ENCODE data around the gene SLC3A2. TPM values are rescaled to one million over a fixed set of nuclear protein-coding genes. Genes with fewer than 3 reads are reported as not detected.
"Not testable (repeated sequence)": the region's sequence is repeated elsewhere in the genome, so short reads cannot be mapped to it uniquely, and the experiment has no call there.

The SLC3A2 gene
- total RNA-seq, 1 donor from 2014 or later = 143 TPM

DNA sequence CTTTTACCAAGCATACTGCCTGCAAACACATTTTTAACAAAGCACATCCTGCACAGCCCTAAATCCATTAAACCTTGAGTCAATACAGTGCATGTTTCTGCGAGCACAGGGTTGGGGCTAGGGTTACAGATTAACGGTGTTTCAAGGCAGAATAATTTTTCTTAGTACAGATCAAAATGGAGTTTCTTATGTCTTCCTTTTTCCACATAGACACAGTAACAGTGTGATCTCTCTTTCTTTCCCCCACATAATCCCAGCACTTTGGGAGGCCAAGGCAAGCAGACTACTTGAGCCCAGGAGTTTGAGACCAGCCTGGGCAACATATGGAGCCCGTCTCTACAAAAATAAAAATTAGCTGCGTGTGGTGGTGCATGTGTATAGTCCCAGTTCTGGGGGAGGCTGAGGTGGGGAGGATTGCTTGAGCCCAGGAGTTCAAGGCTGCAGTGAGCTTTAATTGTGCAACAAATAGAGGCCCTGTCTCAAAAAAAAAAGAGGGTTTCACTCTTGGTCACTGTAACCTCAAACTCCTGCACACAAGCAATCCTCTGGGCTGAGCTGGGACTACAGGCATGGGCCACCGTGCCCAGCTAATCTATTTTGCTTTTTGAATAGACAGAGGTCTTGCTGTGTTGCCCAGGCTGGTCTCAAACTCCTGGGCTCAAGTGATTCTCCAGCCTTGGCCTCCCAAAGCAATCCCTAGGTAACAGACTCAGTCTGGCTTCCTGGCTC is 19.7 kb upstream of the SLC3A2 start:
- TF ChIP-seq, protein P1, sequence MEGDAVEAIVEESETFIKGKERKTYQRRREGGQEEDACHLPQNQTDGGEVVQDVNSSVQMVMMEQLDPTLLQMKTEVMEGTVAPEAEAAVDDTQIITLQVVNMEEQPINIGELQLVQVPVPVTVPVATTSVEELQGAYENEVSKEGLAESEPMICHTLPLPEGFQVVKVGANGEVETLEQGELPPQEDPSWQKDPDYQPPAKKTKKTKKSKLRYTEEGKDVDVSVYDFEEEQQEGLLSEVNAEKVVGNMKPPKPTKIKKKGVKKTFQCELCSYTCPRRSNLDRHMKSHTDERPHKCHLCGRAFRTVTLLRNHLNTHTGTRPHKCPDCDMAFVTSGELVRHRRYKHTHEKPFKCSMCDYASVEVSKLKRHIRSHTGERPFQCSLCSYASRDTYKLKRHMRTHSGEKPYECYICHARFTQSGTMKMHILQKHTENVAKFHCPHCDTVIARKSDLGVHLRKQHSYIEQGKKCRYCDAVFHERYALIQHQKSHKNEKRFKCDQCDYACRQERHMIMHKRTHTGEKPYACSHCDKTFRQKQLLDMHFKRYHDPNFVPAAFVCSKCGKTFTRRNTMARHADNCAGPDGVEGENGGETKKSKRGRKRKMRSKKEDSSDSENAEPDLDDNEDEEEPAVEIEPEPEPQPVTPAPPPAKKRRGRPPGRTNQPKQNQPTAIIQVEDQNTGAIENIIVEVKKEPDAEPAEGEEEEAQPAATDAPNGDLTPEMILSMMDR (IDR thresholded peaks at IDR 0.05) = no peak
- H3K4me3 ChIP-seq = no peak overlapping the region
- H3K36me3 ChIP-seq = no peaks in the 10 kb centered on the region
- no peak overlapping the region for H3K27ac ChIP-seq
- no peaks in the 10 kb centered on the region for H3K4me1 ChIP-seq
- H3K9me3 ChIP-seq = no peaks in the 10 kb centered on the region
- DNase-seq (ENCODE audit: low spot score in 2 of 2) = no peak
- intact Hi-C loops (cut with DNase I) = loop anchor here (5.0 kb wide), 1 partner anchor 89 kb away; the partner anchor contains the start of gene TAF6L
- H3K27me3 ChIP-seq = no peaks in the 10 kb centered on the region

DNA sequence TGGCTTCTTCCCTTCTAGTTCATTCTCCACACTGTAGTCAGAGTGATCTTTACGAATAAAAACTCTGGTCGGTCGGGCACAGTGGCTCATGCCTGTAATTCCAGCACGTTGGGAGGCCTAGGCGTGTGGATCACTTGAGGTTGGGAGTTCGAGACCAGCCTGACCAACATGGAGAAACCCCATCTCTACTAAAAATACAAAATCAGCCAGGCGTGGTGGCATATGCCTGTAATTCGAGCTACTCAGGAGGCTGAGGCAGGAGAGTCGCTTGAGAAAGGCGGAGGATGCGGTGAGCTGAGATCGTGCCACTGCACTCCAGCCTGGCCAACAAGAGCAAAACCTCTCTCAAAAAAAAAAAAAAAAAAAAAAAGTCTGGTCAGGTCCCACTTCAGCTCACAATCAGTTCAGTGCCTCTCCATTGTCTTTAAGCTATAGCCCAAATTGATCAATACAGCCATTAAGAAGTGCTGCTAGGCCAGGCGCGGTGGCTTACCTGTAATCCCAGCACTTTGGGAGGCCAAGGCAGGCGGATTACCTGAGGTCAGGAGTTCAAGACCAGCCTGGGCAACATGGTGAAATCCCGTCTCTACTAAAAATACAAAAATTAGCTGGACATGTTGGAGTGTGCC is 19.0 kb upstream of the SLC3A2 start:
- not testable (repeated sequence) for H3K27me3 ChIP-seq; H3K36me3 ChIP-seq; H3K4me3 ChIP-seq; H3K4me1 ChIP-seq; DNase-seq (ENCODE audit: low spot score in 2 of 2); H3K27ac ChIP-seq; H3K9me3 ChIP-seq
- intact Hi-C loops (cut with DNase I) = loop anchor here (1.0 to 5.0 kb wide), 3 partner anchors 19 to 89 kb away; partner anchors contain the start of genes SLC3A2 and TAF6L

DNA sequence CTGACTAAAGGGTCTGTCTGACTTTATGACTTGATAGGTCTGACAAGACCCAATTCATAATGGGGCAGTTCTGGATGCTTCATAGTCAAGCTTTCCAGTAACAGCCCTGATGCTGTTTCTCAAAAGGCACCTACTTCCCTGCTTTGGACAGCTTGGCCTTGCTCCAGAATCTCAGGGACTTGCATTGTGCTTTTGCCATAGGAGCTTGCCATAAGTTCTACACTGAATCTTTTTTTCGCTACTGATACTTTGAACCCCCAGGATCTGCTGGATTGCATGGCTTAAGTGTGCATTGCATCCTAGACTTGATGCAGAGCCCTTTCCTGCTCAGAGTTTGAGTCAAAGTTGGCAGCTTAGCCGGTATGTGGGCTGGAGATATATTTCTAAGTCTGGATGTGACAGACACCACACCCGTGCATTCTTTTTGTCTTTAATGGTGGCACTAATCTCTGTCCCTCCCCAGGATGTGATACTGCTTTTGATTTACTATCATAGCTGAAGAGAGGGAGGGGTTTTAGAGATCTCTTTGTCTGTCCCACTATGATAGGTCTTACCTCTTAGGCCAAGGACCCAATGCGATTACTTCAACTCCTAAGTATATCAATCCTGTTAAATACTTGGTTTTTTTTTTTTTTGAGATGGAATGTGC is 16.9 kb upstream of the SLC3A2 start:
- Histone ChIP-seq H3K27me3 (no peaks in the 10 kb centered on the region), H3K4me1 (no peaks in the 10 kb centered on the region), H3K9me3 (no peaks in the 10 kb centered on the region), H3K27ac (no peak overlapping the region), H3K4me3 (no peak overlapping the region), H3K36me3 (no peaks in the 10 kb centered on the region)
- TF ChIP-seq, protein P1 (IDR thresholded peaks at IDR 0.05) = no peak
- intact Hi-C loops (cut with DNase I) = loop anchor here (5.0 kb wide), 1 partner anchor 92 kb away; the partner anchor contains the start of gene TAF6L
- no peak for DNase-seq (ENCODE audit: low spot score in 2 of 2)

DNA sequence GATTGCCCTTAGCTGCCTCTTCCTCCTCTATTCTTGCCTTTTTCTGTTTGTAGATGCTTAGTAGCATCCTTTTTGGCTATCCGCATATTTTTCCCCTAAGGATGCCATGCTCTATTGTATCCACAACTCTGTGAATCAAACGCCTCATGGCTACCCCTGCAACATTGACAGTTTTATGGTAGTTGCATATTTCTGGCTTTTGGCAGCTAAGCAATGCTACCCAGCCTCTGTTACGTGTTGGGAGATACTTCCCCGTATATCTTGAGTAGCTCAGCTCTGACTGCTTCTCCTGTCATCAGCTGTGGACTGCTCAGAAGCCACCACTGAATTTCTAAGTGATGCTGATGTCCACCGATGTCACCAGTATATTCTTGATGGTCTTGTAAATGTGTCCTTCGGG is 15.1 kb upstream of the SLC3A2 start:
- H3K4me1 ChIP-seq = no peaks in the 10 kb centered on the region
- TF ChIP-seq, protein P1 (IDR thresholded peaks at IDR 0.05) = no peak
- H3K36me3 ChIP-seq = no peaks in the 10 kb centered on the region
- no peak overlapping the region for H3K27ac ChIP-seq
- no peaks in the 10 kb centered on the region for H3K27me3 ChIP-seq
- intact Hi-C loops (cut with DNase I) = no loop called here
- H3K4me3 ChIP-seq = no peak overlapping the region
- DNase-seq (ENCODE audit: low spot score in 2 of 2) = no peak
- no peaks in the 10 kb centered on the region for H3K9me3 ChIP-seq

DNA sequence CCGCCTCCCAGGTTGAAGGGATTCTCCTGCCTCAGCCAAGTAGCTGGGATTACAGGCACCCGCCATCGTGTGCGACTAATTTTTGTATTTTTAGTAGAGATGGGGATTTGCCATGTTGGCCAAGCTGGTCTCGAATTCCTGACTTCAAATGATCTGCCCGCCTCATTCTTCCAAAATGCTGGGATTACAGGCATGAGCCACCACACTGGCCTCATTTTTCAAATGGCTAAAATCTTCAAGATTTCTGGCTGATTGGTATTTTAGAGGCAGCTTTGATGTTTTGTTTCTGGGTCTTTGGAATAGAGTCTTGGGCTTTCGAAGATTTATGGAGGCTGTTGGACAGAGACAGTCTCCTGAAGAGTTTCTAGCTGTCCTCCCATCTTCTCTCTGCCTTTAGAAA is 5.8 kb upstream of the SLC3A2 start:
- no peak overlapping the region for H3K4me3 ChIP-seq
- no peaks in the 10 kb centered on the region for H3K36me3 ChIP-seq
- intact Hi-C loops (cut with DNase I) = no loop called here
- no peak overlapping the region for H3K27ac ChIP-seq
- TF ChIP-seq, protein P1 (IDR thresholded peaks at IDR 0.05) = no peak
- DNase-seq (ENCODE audit: low spot score in 2 of 2) = no peak
- peaks cover 10 to 13% of the 10 kb centered on the region in 2 donors for H3K4me1 ChIP-seq
- no peaks in the 10 kb centered on the region for H3K27me3 ChIP-seq
- no peaks in the 10 kb centered on the region for H3K9me3 ChIP-seq
